ENCODE measurements around the gene GOLGA8B.
"Not testable (repeated sequence)": the region's sequence is repeated elsewhere in the genome, so short reads cannot be mapped to it uniquely, and the experiment has no call there.

The GOLGA8B gene

GRCh38 chr15:34583399-34584329 lies at the start of gene GOLGA8B:
GOLGA8B (minus strand) TSS chr15:34583651; CDS start chr15:34535912, 47,739 bp downstream.
- peak; percentile 72 for DNase-seq

- DNase-seq, result not testable (repeated sequence)
These were observed 49.7 kb upstream of the GOLGA8B start for GRCh38 chr15:34633165-34633564.

GRCh38 chr15:34628577-34629152 lies 45.2 kb upstream of the GOLGA8B start:
- DNase-seq, result no peak

- no peak for DNase-seq
These were observed 41.6 kb upstream of the GOLGA8B start for GRCh38 chr15:34625007-34625406.

GRCh38 chr15:34621675-34622074 lies 38.2 kb upstream of the GOLGA8B start:
- peak; percentile 5 for DNase-seq

- DNase-seq, result no peak
These were observed 37.4 kb upstream of the GOLGA8B start for GRCh38 chr15:34620814-34621213.

GRCh38 chr15:34620142-34620541 lies 36.7 kb upstream of the GOLGA8B start:
- no peak for DNase-seq

GRCh38 chr15:34619151-34619550 lies 35.7 kb upstream of the GOLGA8B start:
- DNase-seq, result no peak

GRCh38 chr15:34618073-34618472 lies 34.6 kb upstream of the GOLGA8B start:
- DNase-seq, result no peak

GRCh38 chr15:34616613-34617012 lies 33.2 kb upstream of the GOLGA8B start:
- no peak for DNase-seq

GRCh38 chr15:34613997-34614396 lies 30.5 kb upstream of the GOLGA8B start:
- DNase-seq, result no peak

GRCh38 chr15:34613301-34613700 lies 29.9 kb upstream of the GOLGA8B start:
- DNase-seq, result no peak

GRCh38 chr15:34610354-34610753 lies 26.9 kb upstream of the GOLGA8B start:
- no peak for DNase-seq

- DNase-seq, result no peak
These were observed 25.9 kb upstream of the GOLGA8B start for GRCh38 chr15:34609102-34610057.

GRCh38 chr15:34608517-34608916 lies 25.1 kb upstream of the GOLGA8B start:
- DNase-seq, result no peak

GRCh38 chr15:34607832-34608231 lies 24.4 kb upstream of the GOLGA8B start:
- no peak for DNase-seq

- DNase-seq, result no peak
These were observed 23.1 kb upstream of the GOLGA8B start for GRCh38 chr15:34606545-34606944.

GRCh38 chr15:34606131-34606530 lies 22.7 kb upstream of the GOLGA8B start:
- no peak for DNase-seq

GRCh38 chr15:34603095-34603494 lies 19.6 kb upstream of the GOLGA8B start:
- DNase-seq, result no peak

GRCh38 chr15:34600923-34601322 lies 17.5 kb upstream of the GOLGA8B start:
- DNase-seq, result no peak

GRCh38 chr15:34598799-34599585 lies 15.5 kb upstream of the GOLGA8B start:
- no peak for DNase-seq

- DNase-seq, result no peak
These were observed 13.9 kb upstream of the GOLGA8B start for GRCh38 chr15:34597316-34597715.
